Activated CD4-positive, alpha-beta T cell treated with anti-CD3 and anti-CD28 coated beads for 4 hours (primary cell): ENCODE data around the gene SLC16A12.

Experiments used
- DNase-seq, 2 donors: peaks; one replicate each; pipeline ENCODE4 v3.0.0-alpha.2; 2020

Gene SLC16A12

GRCh38 chr10:89388806-89389205 is 146.6 kb downstream of the SLC16A12 start:
- DNase-seq, result no peak

- DNase-seq, result no peak
Measured at GRCh38 chr10:89384474-89385340, 150.7 kb downstream of the SLC16A12 start.

- DNase-seq, result no peak
Measured at GRCh38 chr10:89382757-89383156, 152.6 kb downstream of the SLC16A12 start.
